ENCODE results near the gene PARD3.

PARD3 gene

GRCh38 chr10:34786464-34786863 lies 28.6 kb downstream of the PARD3 start:
- WGBS, 2 experiments = 83 to 90% methylated on average over 1 of the region's 1 CpG
- Histone ChIP-seq H3K4me3 (ENCODE audit: insufficient read depth, low read depth, low read length) (no peak overlapping the region), H3K4me1 (ENCODE audit: control insufficient read depth, insufficient read depth, low read length) (peaks cover 5% of the 10 kb centered on the region)

GRCh38 chr10:34781711-34782110 lies 33.4 kb downstream of the PARD3 start:
- WGBS, 2 experiments = 83 to 89% methylated on average over 3 of the region's 3 CpGs
- H3K4me3 ChIP-seq (ENCODE audit: insufficient read depth, low read depth, low read length) = no peak overlapping the region
- peaks cover 14% of the 10 kb centered on the region for H3K4me1 ChIP-seq (ENCODE audit: control insufficient read depth, insufficient read depth, low read length)
- no peaks in the 10 kb centered on the region for H3K9me3 ChIP-seq (ENCODE audit: control insufficient read depth, low read length)
- no peaks in the 10 kb centered on the region for H3K36me3 ChIP-seq (ENCODE audit: control insufficient read depth, insufficient read depth, low read length)
- no peak overlapping the region for H3K27ac ChIP-seq (ENCODE audit: insufficient read depth, low read depth, low read length, poor library complexity, severe bottlenecking)
- H3K27me3 ChIP-seq (ENCODE audit: control insufficient read depth, insufficient read depth, low read length, poor library complexity, severe bottlenecking) = no peaks in the 10 kb centered on the region

More at GRCh38 chr10:34786464-34786863, 28.6 kb downstream of the PARD3 start:
- Histone ChIP-seq H3K36me3 (ENCODE audit: control insufficient read depth, insufficient read depth, low read length) (no peaks in the 10 kb centered on the region), H3K27me3 (ENCODE audit: control insufficient read depth, insufficient read depth, low read length, poor library complexity, severe bottlenecking) (no peaks in the 10 kb centered on the region), H3K27ac (ENCODE audit: insufficient read depth, low read depth, low read length, poor library complexity, severe bottlenecking) (no peak overlapping the region), H3K9me3 (ENCODE audit: control insufficient read depth, low read length) (no peaks in the 10 kb centered on the region)

- 67 to 68% methylated on average over 11 of the region's 11 CpGs for WGBS, 2 experiments
- Histone ChIP-seq H3K36me3 (ENCODE audit: control insufficient read depth, insufficient read depth, low read length) (no peaks in the 10 kb centered on the region), H3K9me3 (ENCODE audit: control insufficient read depth, low read length) (no peaks in the 10 kb centered on the region), H3K4me3 (ENCODE audit: insufficient read depth, low read depth, low read length) (no peak overlapping the region), H3K27ac (ENCODE audit: insufficient read depth, low read depth, low read length, poor library complexity, severe bottlenecking) (peak overlapping the region; percentile 26), H3K4me1 (ENCODE audit: control insufficient read depth, insufficient read depth, low read length) (peaks cover 14% of the 10 kb centered on the region), H3K27me3 (ENCODE audit: control insufficient read depth, insufficient read depth, low read length, poor library complexity, severe bottlenecking) (no peaks in the 10 kb centered on the region)
Measured at GRCh38 chr10:34780818-34781380, 34.2 kb downstream of the PARD3 start.

GRCh38 chr10:34778237-34778636 lies 36.9 kb downstream of the PARD3 start:
- Histone ChIP-seq H3K4me1 (ENCODE audit: control insufficient read depth, insufficient read depth, low read length) (peaks cover 14% of the 10 kb centered on the region), H3K4me3 (ENCODE audit: insufficient read depth, low read depth, low read length) (no peak overlapping the region), H3K9me3 (ENCODE audit: control insufficient read depth, low read length) (no peaks in the 10 kb centered on the region), H3K27me3 (ENCODE audit: control insufficient read depth, insufficient read depth, low read length, poor library complexity, severe bottlenecking) (no peaks in the 10 kb centered on the region), H3K36me3 (ENCODE audit: control insufficient read depth, insufficient read depth, low read length) (no peaks in the 10 kb centered on the region), H3K27ac (ENCODE audit: insufficient read depth, low read depth, low read length, poor library complexity, severe bottlenecking) (no peak overlapping the region)
- 80 to 86% methylated on average over 3 of the region's 3 CpGs for WGBS, 2 experiments

- H3K4me3 ChIP-seq (ENCODE audit: insufficient read depth, low read depth, low read length) = no peak overlapping the region
- no peaks in the 10 kb centered on the region for H3K27me3 ChIP-seq (ENCODE audit: control insufficient read depth, insufficient read depth, low read length, poor library complexity, severe bottlenecking)
- peaks cover 6% of the 10 kb centered on the region for H3K4me1 ChIP-seq (ENCODE audit: control insufficient read depth, insufficient read depth, low read length)
- no peaks in the 10 kb centered on the region for H3K9me3 ChIP-seq (ENCODE audit: control insufficient read depth, low read length)
- no peaks in the 10 kb centered on the region for H3K36me3 ChIP-seq (ENCODE audit: control insufficient read depth, insufficient read depth, low read length)
- WGBS, 2 experiments = 95 to 98% methylated on average over 1 to 2 of the region's 2 CpGs
- H3K27ac ChIP-seq (ENCODE audit: insufficient read depth, low read depth, low read length, poor library complexity, severe bottlenecking) = no peak overlapping the region
Measured at GRCh38 chr10:34776090-34776690, 38.9 kb downstream of the PARD3 start.

GRCh38 chr10:34775044-34775637 lies 40.0 kb downstream of the PARD3 start:
- WGBS, 2 experiments = 97 to 98% methylated on average over 3 of the region's 3 CpGs
- Histone ChIP-seq H3K4me3 (ENCODE audit: insufficient read depth, low read depth, low read length) (no peak overlapping the region), H3K4me1 (ENCODE audit: control insufficient read depth, insufficient read depth, low read length) (no peaks in the 10 kb centered on the region), H3K27ac (ENCODE audit: insufficient read depth, low read depth, low read length, poor library complexity, severe bottlenecking) (no peak overlapping the region), H3K9me3 (ENCODE audit: control insufficient read depth, low read length) (no peaks in the 10 kb centered on the region), H3K36me3 (ENCODE audit: control insufficient read depth, insufficient read depth, low read length) (no peaks in the 10 kb centered on the region), H3K27me3 (ENCODE audit: control insufficient read depth, insufficient read depth, low read length, poor library complexity, severe bottlenecking) (no peaks in the 10 kb centered on the region)

- no peaks in the 10 kb centered on the region for H3K36me3 ChIP-seq (ENCODE audit: control insufficient read depth, insufficient read depth, low read length)
- H3K4me1 ChIP-seq (ENCODE audit: control insufficient read depth, insufficient read depth, low read length) = no peaks in the 10 kb centered on the region
- no peak overlapping the region for H3K27ac ChIP-seq (ENCODE audit: insufficient read depth, low read depth, low read length, poor library complexity, severe bottlenecking)
- no peak overlapping the region for H3K4me3 ChIP-seq (ENCODE audit: insufficient read depth, low read depth, low read length)
- H3K27me3 ChIP-seq (ENCODE audit: control insufficient read depth, insufficient read depth, low read length, poor library complexity, severe bottlenecking) = no peaks in the 10 kb centered on the region
- no peaks in the 10 kb centered on the region for H3K9me3 ChIP-seq (ENCODE audit: control insufficient read depth, low read length)
- WGBS, 2 experiments = 89 to 93% methylated on average over 4 of the region's 4 CpGs
Measured at GRCh38 chr10:34773636-34774630, 41.2 kb downstream of the PARD3 start.

GRCh38 chr10:34771525-34771924 lies 43.6 kb downstream of the PARD3 start:
- 93 to 96% methylated on average over 4 of the region's 4 CpGs for WGBS, 2 experiments
- Histone ChIP-seq H3K27ac (ENCODE audit: insufficient read depth, low read depth, low read length, poor library complexity, severe bottlenecking) (no peak overlapping the region), H3K4me3 (ENCODE audit: insufficient read depth, low read depth, low read length) (no peak overlapping the region), H3K36me3 (ENCODE audit: control insufficient read depth, insufficient read depth, low read length) (no peaks in the 10 kb centered on the region), H3K27me3 (ENCODE audit: control insufficient read depth, insufficient read depth, low read length, poor library complexity, severe bottlenecking) (no peaks in the 10 kb centered on the region), H3K9me3 (ENCODE audit: control insufficient read depth, low read length) (no peaks in the 10 kb centered on the region), H3K4me1 (ENCODE audit: control insufficient read depth, insufficient read depth, low read length) (peaks cover 6% of the 10 kb centered on the region)

GRCh38 chr10:34771106-34771505 lies 44.0 kb downstream of the PARD3 start:
- Histone ChIP-seq H3K4me3 (ENCODE audit: insufficient read depth, low read depth, low read length) (no peak overlapping the region), H3K27me3 (ENCODE audit: control insufficient read depth, insufficient read depth, low read length, poor library complexity, severe bottlenecking) (no peaks in the 10 kb centered on the region), H3K36me3 (ENCODE audit: control insufficient read depth, insufficient read depth, low read length) (no peaks in the 10 kb centered on the region), H3K4me1 (ENCODE audit: control insufficient read depth, insufficient read depth, low read length) (peaks cover 6% of the 10 kb centered on the region), H3K27ac (ENCODE audit: insufficient read depth, low read depth, low read length, poor library complexity, severe bottlenecking) (no peak overlapping the region), H3K9me3 (ENCODE audit: control insufficient read depth, low read length) (no peaks in the 10 kb centered on the region)
- 91% methylated on average over 3 of the region's 3 CpGs for WGBS, 2 experiments

GRCh38 chr10:34769899-34770298 lies 45.2 kb downstream of the PARD3 start:
- Histone ChIP-seq H3K27ac (ENCODE audit: insufficient read depth, low read depth, low read length, poor library complexity, severe bottlenecking) (no peak overlapping the region), H3K9me3 (ENCODE audit: control insufficient read depth, low read length) (no peaks in the 10 kb centered on the region), H3K4me1 (ENCODE audit: control insufficient read depth, insufficient read depth, low read length) (peaks cover 6% of the 10 kb centered on the region), H3K4me3 (ENCODE audit: insufficient read depth, low read depth, low read length) (no peak overlapping the region), H3K36me3 (ENCODE audit: control insufficient read depth, insufficient read depth, low read length) (no peaks in the 10 kb centered on the region), H3K27me3 (ENCODE audit: control insufficient read depth, insufficient read depth, low read length, poor library complexity, severe bottlenecking) (no peaks in the 10 kb centered on the region)
- 47 to 48% methylated on average over 2 of the region's 2 CpGs for WGBS, 2 experiments

All from ectodermal cell (in vitro differentiated cells).